SK-N-SH (cell line): ENCODE measurements around the gene TMTC2. TPM values are rescaled to one million over a fixed set of nuclear protein-coding genes. Genes with fewer than 3 reads are reported as not detected.

Experiments
- CTCF ChIA-PET: fragments of 300-600, 350-600 bp; formaldehyde crosslinking; extraction: SDS; loops from one replicate; lab custom pipeline; 2021; lab: Yijun Ruan, JAX
- POLR2A ChIA-PET: fragments of 350-600 bp; sonication (Branson Sonifier 250); formaldehyde crosslinking; extraction: SDS; loops from one replicate; lab custom pipeline; 2020; ENCODE audit warnings: antibody characterized with exemption, inconsistent platforms; lab: Yijun Ruan, JAX
- DNase-seq: peaks from one replicate; pipeline ENCODE4 v3.0.0; 2012
- H2AFZ ChIP-seq: fragments of 200-600 bp; sonication (generic); 2 replicates; pipeline ENCODE4 v1.8.1; 2016; ENCODE audit warnings: antibody characterized with exemption, mild to moderate bottlenecking, low read depth
- H3F3A ChIP-seq: fragments of 200-600 bp; sonication (generic); replicated peaks from 2 replicates; pipeline ENCODE3; 2016; ENCODE audit warnings: antibody characterized with exemption, mild to moderate bottlenecking; ENCODE audit not compliant: insufficient read depth
- H3K27ac ChIP-seq, 2 experiments: fragments of 200-500 bp in 1 of 2; fragments of 200-600 bp in 1 of 2; sonication (Bioruptor generic) in 1 of 2; sonication (generic), shearing (Covaris generic) in 1 of 2; 2 replicates each; pipeline versions ENCODE4 v1.5.1 to v1.6.1; 2014 to 2016; ENCODE audit warnings: low read depth in 2 of 2, inconsistent platforms in 1 of 2, low read length in 1 of 2, mild to moderate bottlenecking in 1 of 2, mixed read lengths in 1 of 2
- H3K27me3 ChIP-seq: fragments of 200-600 bp; sonication (generic), shearing (Covaris generic); 2 replicates; pipeline ENCODE4 v1.6.1; 2016; ENCODE audit warnings: mixed run types; ENCODE audit not compliant: insufficient read depth
- H3K36me3 ChIP-seq, 2 experiments: fragments of 200-500 bp in 1 of 2; fragments of 200-600 bp in 1 of 2; sonication (Bioruptor generic) in 1 of 2; sonication (generic) in 1 of 2; replicated peaks in 1 of 2; 2 replicates each; pipeline versions ENCODE3 to v1.5.1; 2014 to 2016; ENCODE audit warnings: low read length in 1 of 2, mild to moderate bottlenecking in 1 of 2; ENCODE audit not compliant: insufficient read depth in 2 of 2, control insufficient read depth in 1 of 2
- H3K4me1 ChIP-seq, 2 experiments: fragments of 200-500 bp in 1 of 2; fragments of 200-600 bp in 1 of 2; sonication (Bioruptor generic) in 1 of 2; sonication (generic), shearing (Covaris generic) in 1 of 2; 2 replicates each; pipeline versions ENCODE4 v1.5.1 to v1.6.1; 2014 to 2016; ENCODE audit warnings: low read depth in 1 of 2, low read length in 1 of 2, mixed run types in 1 of 2; ENCODE audit not compliant: insufficient read depth in 2 of 2, control insufficient read depth in 1 of 2
- H3K4me2 ChIP-seq: fragments of 200-600 bp; sonication (generic), shearing (Covaris generic); 2 replicates; pipeline ENCODE4 v1.6.1; 2017; ENCODE audit warnings: mixed run types
- H3K4me3 ChIP-seq, 2 experiments: fragments of 200-500 bp in 1 of 2; fragments of 200-600 bp in 1 of 2; sonication (Bioruptor generic) in 1 of 2; sonication (generic), shearing (Covaris generic) in 1 of 2; 2 replicates each; pipeline versions ENCODE4 v1.5.1 to v1.8.1; 2014 to 2016; ENCODE audit warnings: low read depth in 2 of 2, inconsistent platforms in 1 of 2, low read length in 1 of 2, mild to moderate bottlenecking in 1 of 2, mixed read lengths in 1 of 2, moderate library complexity in 1 of 2
- H3K79me2 ChIP-seq: fragments of 200-600 bp; sonication (generic); 2 replicates; pipeline ENCODE4 v1.8.1; 2017; ENCODE audit warnings: mild to moderate bottlenecking; ENCODE audit not compliant: insufficient read depth
- H3K9ac ChIP-seq: fragments of 200-600 bp; sonication (generic); 2 replicates; pipeline ENCODE4 v1.6.1; 2017; ENCODE audit warnings: mixed run types
- H3K9me2 ChIP-seq: fragments of 200-600 bp; sonication (generic); 2 replicates; pipeline ENCODE4 v1.6.1; 2017; ENCODE audit warnings: mixed run types
- H3K9me3 ChIP-seq: fragments of 200-600 bp; sonication (generic); 2 replicates; pipeline ENCODE4 v1.6.1; 2017; ENCODE audit warnings: mixed run types, mild to moderate bottlenecking, moderate library complexity
- H4K20me1 ChIP-seq: fragments of 200-600 bp; sonication (generic); 2 replicates; pipeline ENCODE4 v1.6.1; 2017; ENCODE audit warnings: mild to moderate bottlenecking, mixed run types; ENCODE audit not compliant: insufficient read depth
- CTCF ChIP-seq: fragments of 200-600 bp; sonication (generic); IDR thresholded peaks from 2 replicates; pipeline ENCODE4 v1.6.1; 2017; ENCODE audit warnings: antibody characterized with exemption, mild to moderate bottlenecking, moderate library complexity
- ELF1 ChIP-seq: IDR thresholded peaks from 2 replicates; pipeline ENCODE4 v1.4.0; 2012
- EZH2phosphoT487 ChIP-seq: fragments of 200-600 bp; sonication (generic); IDR thresholded peaks from 2 replicates; pipeline ENCODE4 v1.6.1; 2017; ENCODE audit warnings: low read depth, mixed run types, mild to moderate bottlenecking, antibody characterized with exemption, moderate library complexity, borderline replicate concordance
- FOSL2 ChIP-seq: IDR thresholded peaks from 2 replicates; pipeline ENCODE4 v1.4.0; 2012; ENCODE audit warnings: low read depth, mild to moderate bottlenecking, moderate library complexity, borderline replicate concordance
- FOXJ3 ChIP-seq: sonication (generic); formaldehyde crosslinking; IDR thresholded peaks from 2 replicates; pipeline ENCODE4 v1.5.1; 2020; ENCODE audit warnings: mild to moderate bottlenecking, missing genetic modification reagents
- FOXM1 ChIP-seq: IDR thresholded peaks from 2 replicates; pipeline ENCODE4 v1.4.0; 2012; ENCODE audit warnings: low read depth, mild to moderate bottlenecking
- GABPA ChIP-seq: IDR thresholded peaks from 2 replicates; pipeline ENCODE4 v1.4.0; 2012; ENCODE audit warnings: low read depth, mild to moderate bottlenecking
- GATA2 ChIP-seq: sonication (generic); formaldehyde crosslinking; IDR thresholded peaks from 2 replicates; pipeline ENCODE4 v1.5.0; 2020; ENCODE audit warnings: mild to moderate bottlenecking, missing genetic modification reagents
- MAX ChIP-seq: IDR thresholded peaks from 2 replicates; pipeline ENCODE4 v1.4.0; 2012; ENCODE audit warnings: low read depth
- MEF2A ChIP-seq: IDR thresholded peaks from 2 replicates; pipeline ENCODE4 v1.4.0; 2012; ENCODE audit warnings: low read depth, borderline replicate concordance
- MXI1 ChIP-seq: IDR thresholded peaks from 2 replicates; pipeline ENCODE4 v1.6.1; 2012; ENCODE audit warnings: mild to moderate bottlenecking, low read depth, low read length, improper control_type of control experiment
- PBX3 ChIP-seq: IDR thresholded peaks from 2 replicates; pipeline ENCODE4; 2012
- RAD21 ChIP-seq: IDR thresholded peaks from 2 replicates; pipeline ENCODE4 v1.6.1; 2012; ENCODE audit warnings: mild to moderate bottlenecking, low read length
- RCOR1 ChIP-seq: fragments of 150-350 bp; IDR thresholded peaks from 2 replicates; pipeline ENCODE4 v1.6.1; 2017; ENCODE audit warnings: antibody characterized with exemption, low read length
- RFX5 ChIP-seq: IDR thresholded peaks from 2 replicates; pipeline ENCODE4 v1.6.1; 2012; ENCODE audit warnings: mild to moderate bottlenecking, improper control_type of control experiment, low read length
- TCF12 ChIP-seq: IDR thresholded peaks from 2 replicates; pipeline ENCODE4 v1.4.0; 2012
- TEAD4 ChIP-seq: IDR thresholded peaks from 2 replicates; pipeline ENCODE4 v1.4.0; 2012; ENCODE audit warnings: mild to moderate bottlenecking, borderline replicate concordance; ENCODE audit not compliant: insufficient read depth
- USF1 ChIP-seq: IDR thresholded peaks from 2 replicates; pipeline ENCODE4 v1.4.0; 2012; ENCODE audit warnings: low read depth, borderline replicate concordance
- WGBS: methylation state at CpG from one replicate; pipeline ENCODE4 v1.1.6; 2017; ENCODE audit warnings: low lambda C conversion rate; 5-methylcytosine and 5-hydroxymethylcytosine counted together
- polyA plus RNA-seq, 3 experiments: library from polyadenylated mRNA; depleted of rRNA; stranded (reverse); fragments of >200 nt; gene quantifications; 2 replicates each; pipeline ENCODE4 v1.2.3, GENCODE V29; 2012

The TMTC2 gene
- polyA plus RNA-seq, 1 of the 3 experiments (the other 2 are of a cell fraction) = 4.1 TPM

GRCh38 chr12:83042441-83043200 is 355.9 kb downstream of the TMTC2 start:
- no peak overlapping the region for H3K4me3 ChIP-seq
- no peaks in the 10 kb centered on the region for H3K79me2 ChIP-seq
- CTCF ChIA-PET = no interaction called here
- no peaks in the 10 kb centered on the region for H3F3A ChIP-seq
- H2AFZ ChIP-seq = no peak overlapping the region
- H3K36me3 ChIP-seq = no peaks in the 10 kb centered on the region
- no peak overlapping the region for H3K9ac ChIP-seq
- H3K4me1 ChIP-seq = peaks cover 0 to 11% of the 10 kb centered on the region in 2 experiments; a peak in 2 of 4 replicates
- no peaks in the 10 kb centered on the region for H3K27me3 ChIP-seq
- H3K4me2 ChIP-seq = no peak overlapping the region
- no peak for DNase-seq
- TF ChIP-seq CTCF (no peak), RFX5 (no peak), RAD21 (no peak), FOXJ3 (CRISPR knock-in tag) (no peak), FOSL2 (no peak), GABPA (no peak), MEF2A (no peak), RCOR1 (no peak), ELF1 (no peak), MXI1 (no peak), PBX3 (no peak), EZH2phosphoT487 (no peak), USF1 (no peak), TEAD4 (no peak), MAX (no peak), TCF12 (no peak), GATA2 (CRISPR knock-in tag) (no peak), FOXM1 (no peak)
- TF ChIP-seq, all 33 proteins: peak for 0
- POLR2A ChIA-PET = no interaction called here
- no peaks in the 10 kb centered on the region for H4K20me1 ChIP-seq
- H3K9me2 ChIP-seq = no peaks in the 10 kb centered on the region
- 84% methylated on average over 9 of the region's 9 CpGs for WGBS
- no peak overlapping the region for H3K27ac ChIP-seq
- no peaks in the 10 kb centered on the region for H3K9me3 ChIP-seq
